Activated naive CD4-positive, alpha-beta T cell treated with anti-CD3 and anti-CD28 coated beads, Interleukin-2, amount 50 U/mL, for 24 hours (primary cell): Measurements from ENCODE around the gene AGBL1.
"Not testable (repeated sequence)": the region's sequence is repeated elsewhere in the genome, so short reads cannot be mapped to it uniquely, and the experiment has no call there.

Source experiments
- H3K27ac Mint-ChIP-seq: one replicate; pipeline ENCODE4 v1.8.0; 2021; ENCODE audit warnings: mild to moderate bottlenecking, mixed read lengths
- H3K27me3 Mint-ChIP-seq: one replicate; pipeline ENCODE4 v1.8.0; 2021; ENCODE audit warnings: mixed read lengths
- H3K36me3 Mint-ChIP-seq: one replicate; pipeline ENCODE4 v1.8.0; 2021; ENCODE audit warnings: mixed read lengths
- H3K4me1 Mint-ChIP-seq: one replicate; pipeline ENCODE4 v1.8.0; 2021; ENCODE audit warnings: mixed read lengths
- H3K4me3 Mint-ChIP-seq: one replicate; pipeline ENCODE4 v1.8.0; 2021; ENCODE audit warnings: mild to moderate bottlenecking, mixed read lengths
- H3K9me3 Mint-ChIP-seq: one replicate; pipeline ENCODE4 v1.8.0; 2021; ENCODE audit warnings: mixed read lengths

AGBL1 gene

DNA sequence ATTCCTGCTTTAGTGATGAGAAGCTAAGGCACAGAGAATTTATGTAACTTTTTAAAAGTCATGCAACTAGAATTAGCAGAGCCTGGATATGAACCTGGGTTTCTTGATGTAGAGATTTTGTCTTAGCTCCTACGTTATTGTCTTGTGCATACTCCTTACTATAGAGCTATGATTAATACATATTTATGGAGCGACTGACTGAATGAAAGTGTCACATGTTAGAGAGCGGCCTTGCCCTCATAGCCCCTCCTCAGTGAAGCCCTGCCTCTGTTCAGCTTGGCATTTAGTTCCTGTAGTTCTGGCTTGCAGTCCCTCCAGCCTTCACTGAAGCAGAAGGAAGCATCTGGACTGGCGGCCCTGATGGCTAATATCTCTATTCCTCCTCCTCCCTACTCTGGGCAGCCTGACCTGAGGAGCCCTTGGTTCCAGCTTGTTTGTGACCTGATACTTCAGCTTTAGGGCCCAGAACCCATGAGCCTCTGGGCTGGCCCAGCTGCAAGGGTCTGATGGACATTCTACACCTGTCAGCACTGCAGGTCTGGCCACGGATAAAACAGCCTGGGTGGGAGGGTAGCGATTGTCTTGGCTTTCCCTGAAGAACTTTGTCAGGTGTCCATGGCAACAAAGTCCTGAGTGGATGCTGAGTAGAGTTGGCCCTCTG, 13.4 kb upstream of the AGBL1 start:
- Mint-ChIP-seq H3K4me1 (no peaks in the 10 kb centered on the region), H3K4me3 (no peak overlapping the region), H3K27ac (no peak overlapping the region), H3K27me3 (peaks cover 19% of the 10 kb centered on the region), H3K9me3 (peaks cover 10% of the 10 kb centered on the region), H3K36me3 (peaks cover 2% of the 10 kb centered on the region)

- Mint-ChIP-seq H3K9me3 (no peaks in the 10 kb centered on the region), H3K27me3 (peaks cover 4% of the 10 kb centered on the region), H3K4me3 (no peak overlapping the region), H3K36me3 (no peaks in the 10 kb centered on the region), H3K27ac (no peak overlapping the region), H3K4me1 (no peaks in the 10 kb centered on the region)
Measured at GRCh38 chr15:86073281-86073680, 6.4 kb upstream of the AGBL1 start.

GRCh38 chr15:86076468-86076867, 3.2 kb upstream of the AGBL1 start:
- no peaks in the 10 kb centered on the region for H3K36me3 Mint-ChIP-seq
- H3K9me3 Mint-ChIP-seq: no peaks in the 10 kb centered on the region
- H3K4me1 Mint-ChIP-seq: no peaks in the 10 kb centered on the region
- H3K27me3 Mint-ChIP-seq: peaks cover 6% of the 10 kb centered on the region
- no peak overlapping the region for H3K27ac Mint-ChIP-seq
- no peak overlapping the region for H3K4me3 Mint-ChIP-seq

- Mint-ChIP-seq H3K27ac (no peak overlapping the region), H3K4me3 (no peak overlapping the region), H3K4me1 (no peaks in the 10 kb centered on the region), H3K27me3 (peaks cover 6% of the 10 kb centered on the region), H3K9me3 (no peaks in the 10 kb centered on the region), H3K36me3 (no peaks in the 10 kb centered on the region)
Measured at GRCh38 chr15:86077070-86077469, 2.6 kb upstream of the AGBL1 start.

- peaks cover 6% of the 10 kb centered on the region for H3K4me1 Mint-ChIP-seq
- no peaks in the 10 kb centered on the region for H3K9me3 Mint-ChIP-seq
- H3K27me3 Mint-ChIP-seq: peaks cover 4% of the 10 kb centered on the region
- H3K4me3 Mint-ChIP-seq: no peak overlapping the region
- no peaks in the 10 kb centered on the region for H3K36me3 Mint-ChIP-seq
- no peak overlapping the region for H3K27ac Mint-ChIP-seq
Measured at GRCh38 chr15:86080302-86080701, 631 bp downstream of the AGBL1 start.

- Mint-ChIP-seq H3K4me3 (no peak overlapping the region), H3K4me1 (peaks cover 6% of the 10 kb centered on the region), H3K27me3 (peaks cover 3% of the 10 kb centered on the region), H3K9me3 (no peaks in the 10 kb centered on the region), H3K27ac (no peak overlapping the region), H3K36me3 (no peaks in the 10 kb centered on the region)
Measured at GRCh38 chr15:86082619-86083380, 3.1 kb downstream of the AGBL1 start.

DNA sequence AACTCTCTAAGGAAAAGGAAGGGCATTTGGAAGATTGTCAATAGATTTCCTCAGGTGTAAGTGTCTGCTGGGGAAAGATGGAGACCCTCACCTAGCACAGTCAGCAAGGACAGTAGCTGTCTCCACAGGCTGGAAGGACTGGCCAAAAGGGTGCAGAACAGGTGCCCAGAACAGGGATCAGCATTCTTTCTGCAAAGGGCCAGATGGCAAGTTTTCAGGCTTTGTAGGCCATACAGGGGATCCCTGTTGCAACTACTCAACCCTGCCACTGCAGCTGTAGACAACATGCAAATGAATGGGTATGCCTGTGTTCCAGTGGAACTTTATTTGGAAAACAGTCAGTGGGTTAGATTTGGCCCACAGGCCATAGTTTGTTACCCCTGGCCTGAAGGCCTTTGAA, 8.1 kb downstream of the AGBL1 start:
- H3K27ac Mint-ChIP-seq: no peak overlapping the region
- H3K4me3 Mint-ChIP-seq: no peak overlapping the region
- H3K27me3 Mint-ChIP-seq: peaks cover 1% of the 10 kb centered on the region
- H3K9me3 Mint-ChIP-seq: no peaks in the 10 kb centered on the region
- H3K36me3 Mint-ChIP-seq: no peaks in the 10 kb centered on the region
- peaks cover 6% of the 10 kb centered on the region for H3K4me1 Mint-ChIP-seq

DNA sequence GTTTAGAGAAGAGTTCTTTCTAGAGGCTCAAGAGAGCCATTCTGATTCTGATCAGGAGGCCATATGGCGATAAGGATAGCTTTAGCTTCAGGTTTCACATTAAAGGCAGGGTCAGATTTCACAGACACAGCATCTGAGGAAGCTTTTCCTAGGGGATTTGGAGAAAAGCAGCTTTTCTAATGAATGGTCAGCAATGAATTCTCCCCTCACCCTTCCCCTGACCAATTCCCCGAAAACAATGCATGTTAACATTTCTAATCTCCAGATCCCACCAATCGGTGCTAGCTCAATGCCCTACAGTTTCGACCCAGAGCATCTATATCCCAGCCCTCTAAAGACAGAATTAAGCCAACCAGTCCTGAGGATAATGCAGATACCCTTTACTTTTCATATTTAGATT, 9.8 kb downstream of the AGBL1 start:
- H3K4me1 Mint-ChIP-seq: no peaks in the 10 kb centered on the region
- H3K27me3 Mint-ChIP-seq: peaks cover 1% of the 10 kb centered on the region
- H3K36me3 Mint-ChIP-seq: no peaks in the 10 kb centered on the region

GRCh38 chr15:86101818-86102217, 22.1 kb downstream of the AGBL1 start:
- no peak overlapping the region for H3K4me3 Mint-ChIP-seq
- peaks cover 25% of the 10 kb centered on the region for H3K9me3 Mint-ChIP-seq
- peaks cover 18% of the 10 kb centered on the region for H3K27me3 Mint-ChIP-seq
- no peaks in the 10 kb centered on the region for H3K4me1 Mint-ChIP-seq
- no peaks in the 10 kb centered on the region for H3K36me3 Mint-ChIP-seq
- H3K27ac Mint-ChIP-seq: no peak overlapping the region

More for the DNA sequence above, 9.8 kb downstream of the AGBL1 start:
- no peak overlapping the region for H3K27ac Mint-ChIP-seq
- H3K9me3 Mint-ChIP-seq: no peaks in the 10 kb centered on the region
- H3K4me3 Mint-ChIP-seq: no peak overlapping the region

DNA sequence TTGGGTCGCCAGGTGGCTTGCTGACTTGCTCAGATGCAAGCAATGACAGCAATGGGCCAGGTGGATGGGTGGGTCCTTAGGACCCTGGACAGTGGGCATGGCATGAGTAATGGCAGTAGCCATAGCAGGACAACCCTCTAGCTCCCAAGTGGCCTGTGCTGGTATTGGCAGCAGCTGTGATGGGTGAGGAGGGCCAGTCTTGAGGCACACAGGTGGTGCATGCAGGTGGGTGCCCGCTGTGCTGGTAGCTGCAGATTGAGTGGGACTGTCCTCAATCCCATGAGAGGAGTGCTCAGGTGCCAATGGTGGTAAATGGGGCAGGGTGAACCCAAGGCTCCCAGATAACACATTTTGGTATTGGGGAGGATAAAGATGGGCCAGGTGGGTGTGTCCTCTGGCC, 24.2 kb downstream of the AGBL1 start:
- Mint-ChIP-seq H3K36me3 (no peaks in the 10 kb centered on the region), H3K9me3 (peaks cover 25% of the 10 kb centered on the region), H3K4me1 (no peaks in the 10 kb centered on the region), H3K4me3 (no peak overlapping the region), H3K27ac (no peak overlapping the region), H3K27me3 (peaks cover 19% of the 10 kb centered on the region)

DNA sequence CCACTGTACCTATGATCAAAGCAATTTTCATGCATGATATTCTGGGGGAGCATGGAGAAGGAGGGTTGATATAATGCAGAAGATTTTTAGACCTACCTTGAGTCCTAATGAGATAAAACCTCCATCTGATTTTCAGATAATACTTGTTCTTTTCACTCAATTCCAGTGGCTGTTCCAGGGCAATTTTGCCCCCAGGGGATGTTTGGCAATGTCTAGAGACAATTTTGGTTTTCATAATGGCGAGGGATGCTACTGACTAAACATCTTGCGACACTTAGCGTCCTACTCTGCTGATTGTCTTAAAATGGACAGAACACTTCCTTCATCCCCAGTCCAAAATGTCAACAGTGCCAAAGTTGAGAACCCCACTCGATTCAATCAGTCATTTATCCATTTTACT, 26.6 kb downstream of the AGBL1 start:
- no peak overlapping the region for H3K27ac Mint-ChIP-seq
- peaks cover 17% of the 10 kb centered on the region for H3K27me3 Mint-ChIP-seq
- no peaks in the 10 kb centered on the region for H3K36me3 Mint-ChIP-seq
- H3K9me3 Mint-ChIP-seq: peaks cover 11% of the 10 kb centered on the region
- no peaks in the 10 kb centered on the region for H3K4me1 Mint-ChIP-seq
- no peak overlapping the region for H3K4me3 Mint-ChIP-seq

DNA sequence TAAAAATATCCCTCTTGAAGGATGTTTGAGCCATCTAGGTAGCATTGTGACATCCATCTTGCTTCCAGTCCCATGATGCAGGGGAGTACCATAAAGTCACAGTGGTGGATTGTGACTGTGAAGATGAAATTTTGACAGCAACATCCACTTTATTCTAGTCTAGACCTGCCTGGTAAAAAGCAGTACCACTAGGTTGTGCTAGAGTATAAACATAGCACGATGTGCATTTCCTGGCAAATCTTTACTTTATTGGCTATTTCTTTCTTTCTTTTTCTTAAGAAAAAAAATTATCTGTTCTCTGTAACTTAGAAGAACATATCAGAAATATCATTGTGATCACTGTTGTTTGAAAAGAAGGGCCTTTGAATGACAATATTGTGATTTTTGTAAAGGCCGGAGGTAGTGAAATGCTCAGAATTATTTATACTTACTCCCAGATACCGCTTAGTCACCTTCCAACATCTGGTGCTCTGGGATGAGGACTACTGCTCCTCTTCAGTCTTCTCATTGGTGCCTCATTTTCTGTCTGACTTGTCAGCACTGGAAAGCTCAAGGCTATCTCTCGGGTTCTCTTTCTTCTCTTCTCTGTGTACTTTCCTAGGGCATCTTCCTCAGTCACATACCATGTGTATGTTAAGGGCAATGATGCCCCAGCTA, 35.6 kb downstream of the AGBL1 start:
- H3K4me1 Mint-ChIP-seq: no peaks in the 10 kb centered on the region
- no peaks in the 10 kb centered on the region for H3K9me3 Mint-ChIP-seq
- peaks cover 5% of the 10 kb centered on the region for H3K27me3 Mint-ChIP-seq
- no peaks in the 10 kb centered on the region for H3K36me3 Mint-ChIP-seq
- no peak overlapping the region for H3K4me3 Mint-ChIP-seq
- no peak overlapping the region for H3K27ac Mint-ChIP-seq

DNA sequence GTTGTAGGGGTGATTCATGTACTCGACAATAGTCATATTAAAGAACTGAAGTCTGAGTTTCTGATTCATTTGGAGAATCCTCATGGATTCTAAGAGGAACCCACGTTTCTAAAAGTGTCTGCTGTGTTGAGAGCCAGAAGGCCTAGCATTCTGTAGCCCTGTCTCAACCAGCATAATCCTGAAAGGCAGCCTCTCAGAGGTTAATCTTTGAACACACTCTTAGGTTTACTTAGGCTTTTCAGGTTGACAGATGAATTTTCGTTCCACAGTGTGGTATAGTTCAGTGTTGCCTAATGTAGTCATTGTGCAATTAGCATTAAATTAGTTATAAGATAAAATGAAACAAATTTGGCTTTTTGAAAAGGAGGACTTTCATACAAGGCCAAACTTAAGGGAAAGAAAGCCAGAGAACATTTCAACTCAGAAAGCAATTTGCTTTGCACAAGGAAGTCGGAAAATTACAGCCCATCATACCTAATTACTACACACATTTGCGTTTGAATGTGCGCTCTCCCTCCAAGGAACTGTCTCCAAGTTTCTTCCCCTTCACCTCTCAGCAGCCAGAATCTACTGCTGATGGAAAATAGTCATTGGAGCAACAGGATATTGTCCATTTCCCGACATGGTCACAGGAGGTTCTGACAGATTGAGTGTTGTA, 42.0 kb downstream of the AGBL1 start:
- peaks cover 7% of the 10 kb centered on the region for H3K27me3 Mint-ChIP-seq
- peaks cover 5% of the 10 kb centered on the region for H3K9me3 Mint-ChIP-seq
- no peak overlapping the region for H3K27ac Mint-ChIP-seq
- no peaks in the 10 kb centered on the region for H3K4me1 Mint-ChIP-seq
- H3K4me3 Mint-ChIP-seq: no peak overlapping the region
- no peaks in the 10 kb centered on the region for H3K36me3 Mint-ChIP-seq

DNA sequence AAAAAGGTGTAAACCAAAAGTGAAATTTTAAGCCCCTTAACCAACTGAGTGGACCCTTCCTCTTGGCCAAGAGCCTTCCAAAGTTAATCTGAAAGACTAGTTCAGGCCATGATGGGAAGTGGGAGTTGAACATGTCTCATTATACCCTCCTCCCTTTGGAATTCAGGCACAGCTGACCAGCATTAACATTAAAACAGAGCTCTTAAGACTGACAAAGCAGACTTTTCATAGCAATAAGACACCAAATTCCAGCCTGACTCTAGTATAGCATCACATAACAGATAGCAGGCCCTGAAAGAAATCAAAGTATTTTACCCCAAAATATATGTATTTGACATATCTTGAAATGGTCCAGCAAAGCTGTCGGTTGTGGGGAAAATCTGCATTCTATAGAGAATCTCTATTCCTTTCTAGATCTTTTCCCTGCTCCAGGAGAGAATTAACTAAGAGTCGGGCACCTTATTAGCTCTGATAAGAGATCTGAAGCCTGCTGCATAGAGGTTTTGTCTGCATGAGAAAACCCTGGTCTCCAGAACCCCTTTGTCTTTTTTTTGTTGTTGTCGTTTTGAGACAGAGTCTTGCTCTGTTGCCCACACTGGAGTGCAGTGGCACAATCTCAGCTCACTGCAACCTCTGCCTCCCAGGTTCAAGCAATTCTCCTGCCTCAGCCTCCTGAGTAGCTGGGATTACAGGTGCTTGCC, 43.2 kb downstream of the AGBL1 start:
- H3K4me1 Mint-ChIP-seq, H3K36me3 Mint-ChIP-seq, H3K27ac Mint-ChIP-seq, H3K9me3 Mint-ChIP-seq, H3K4me3 Mint-ChIP-seq, H3K27me3 Mint-ChIP-seq: not testable (repeated sequence)

GRCh38 chr15:86125775-86126174, 46.1 kb downstream of the AGBL1 start:
- Mint-ChIP-seq H3K27me3 (peaks cover 9% of the 10 kb centered on the region), H3K9me3 (peaks cover 5% of the 10 kb centered on the region), H3K4me3 (no peak overlapping the region), H3K36me3 (no peaks in the 10 kb centered on the region), H3K4me1 (no peaks in the 10 kb centered on the region), H3K27ac (no peak overlapping the region)
